Fibroblast of lung (primary cell): ENCODE data around the gene EFHC1. TPM values are rescaled to one million over a fixed set of nuclear protein-coding genes. Genes with fewer than 3 reads are reported as not detected.

Experiments
- DNase-seq, 2 donors: peaks; one replicate each; pipeline versions ENCODE4 v3.0.0 to v3.0.0-alpha.2; 2010; ENCODE audit warnings: low read depth in 2 of 2
- H2AFZ ChIP-seq: 2 replicates; pipeline ENCODE4 v1.5.1; 2012; ENCODE audit warnings: low read length, control low read depth, inconsistent platforms
- H3K27ac ChIP-seq: 2 replicates; pipeline ENCODE4 v1.5.1; 2011; ENCODE audit warnings: low read length, control low read depth; ENCODE audit not compliant: insufficient read depth
- H3K27me3 ChIP-seq: 2 replicates; pipeline ENCODE4 v1.5.1; 2011; ENCODE audit warnings: mild to moderate bottlenecking, low read length; ENCODE audit not compliant: control insufficient read depth, insufficient read depth
- H3K36me3 ChIP-seq: 2 replicates; pipeline ENCODE4 v1.5.1; 2011; ENCODE audit warnings: low read length; ENCODE audit not compliant: control insufficient read depth, insufficient read depth
- H3K4me1 ChIP-seq: 2 replicates; pipeline ENCODE4 v1.5.1; 2011; ENCODE audit warnings: low read length; ENCODE audit not compliant: control insufficient read depth, insufficient read depth; ENCODE audit errors: extremely low read depth
- H3K4me2 ChIP-seq: 2 replicates; pipeline ENCODE4 v1.5.1; 2011; ENCODE audit warnings: low read length, control low read depth; ENCODE audit not compliant: insufficient read depth; ENCODE audit errors: extremely low read depth
- H3K4me3 ChIP-seq, 4 experiments: fragments of 200-600 bp in 1 of 4; sonication (generic) in 1 of 4; replicated peaks in 1 of 4; 2 replicates each; pipeline ENCODE4 v1.5.1; 2011 to 2016; ENCODE audit warnings: low read length in 4 of 4, low read depth in 3 of 4, mild to moderate bottlenecking in 3 of 4, control low read depth in 2 of 4, inconsistent platforms in 1 of 4, mixed read lengths in 1 of 4; ENCODE audit not compliant: insufficient read depth in 1 of 4; ENCODE audit errors: control extremely low read depth in 1 of 4
- H3K79me2 ChIP-seq: 2 replicates; pipeline ENCODE4 v1.5.1; 2012; ENCODE audit warnings: mild to moderate bottlenecking, low read length, inconsistent platforms; ENCODE audit not compliant: control insufficient read depth, insufficient read depth
- H3K9ac ChIP-seq: 2 replicates; pipeline ENCODE4 v1.5.1; 2011; ENCODE audit warnings: mild to moderate bottlenecking, low read length, control low read depth; ENCODE audit not compliant: insufficient read depth
- H3K9me3 ChIP-seq: 2 replicates; pipeline ENCODE4 v1.5.1; 2012; ENCODE audit warnings: low read depth, low read length; ENCODE audit not compliant: control insufficient read depth, insufficient read depth
- H4K20me1 ChIP-seq: 2 replicates; pipeline ENCODE4 v1.5.1; 2011; ENCODE audit warnings: low read length; ENCODE audit not compliant: control insufficient read depth, insufficient read depth; ENCODE audit errors: extremely low read depth
- CTCF ChIP-seq, 2 donors: IDR thresholded peaks in 1 of 2; conservative IDR thresholded peaks in 1 of 2; 1 replicate in 1 of 2; 2 replicates in 1 of 2; pipeline ENCODE4 v1.5.1; 2011 to 2012; ENCODE audit warnings: low read length in 2 of 2, control low read depth in 1 of 2, inconsistent platforms in 1 of 2, low read depth in 1 of 2, mild to moderate bottlenecking in 1 of 2
- EZH2 ChIP-seq: IDR thresholded peaks from 2 replicates; pipeline ENCODE4 v1.5.1; 2012; ENCODE audit warnings: low read length, control low read depth, mild to moderate bottlenecking; ENCODE audit errors: missing control alignments
- polyA plus RNA-seq, 2 donors: library from polyadenylated mRNA; depleted of rRNA in 1 of 2; stranded (reverse) in 1 of 2; unstranded in 1 of 2; fragments of >200 nt; gene quantifications; 2 replicates each; pipeline ENCODE4 v1.2.1, GENCODE V29; 2011 to 2012; ENCODE audit warnings: missing spikeins in 1 of 2
- total RNA-seq: library from RNA; depleted of rRNA; stranded (reverse); fragments of >200 nt; gene quantifications from 2 replicates; pipeline ENCODE4 v1.2.1, GENCODE V29; 2014

Gene EFHC1
- total and polyA plus RNA-seq, 2 donors (not counting 1 experiment from before 2014, with no cell fraction given): 29.4 to 32.9 TPM

- H3K4me3 ChIP-seq: no peak overlapping the region
- no peak for TF ChIP-seq EZH2
- TF ChIP-seq CTCF (conservative IDR thresholded peaks at IDR 0.05 in 1 of 2, IDR thresholded peaks at IDR 0.05 in 1 of 2; ENCODE audit: low read depth in 1 of 2, low read length in 2 of 2): no peak
- no peak overlapping the region for H3K9ac ChIP-seq
- peak in 1 of 2 donors; percentile 65 for DNase-seq
- H4K20me1 ChIP-seq: no peaks in the 10 kb centered on the region
- H3K4me2 ChIP-seq: peak overlapping the region; percentile 64
- H3K9me3 ChIP-seq: no peaks in the 10 kb centered on the region
- peak overlapping the region; percentile 82 for H3K27ac ChIP-seq
- H3K27me3 ChIP-seq: no peaks in the 10 kb centered on the region
- H2AFZ ChIP-seq: no peak overlapping the region
- peaks cover 6% of the 10 kb centered on the region for H3K36me3 ChIP-seq
- peaks cover 96% of the 10 kb centered on the region for H3K79me2 ChIP-seq
- H3K4me1 ChIP-seq: peaks cover 73% of the 10 kb centered on the region
These were observed 124.7 kb downstream of the EFHC1 start for GRCh38 chr6:52544602-52545405.

GRCh38 chr6:52545406-52546119 lies 125.4 kb downstream of the EFHC1 start:
- no peak overlapping the region for H3K9ac ChIP-seq

More at GRCh38 chr6:52545406-52546119, 125.4 kb downstream of the EFHC1 start:
- peak overlapping the region; percentile 4 for H3K4me2 ChIP-seq
- H3K27ac ChIP-seq: peak overlapping the region; percentile 82
- H3K27me3 ChIP-seq: no peaks in the 10 kb centered on the region
- H3K36me3 ChIP-seq: peaks cover 6% of the 10 kb centered on the region
- H4K20me1 ChIP-seq: no peaks in the 10 kb centered on the region
- peaks cover 66% of the 10 kb centered on the region for H3K4me1 ChIP-seq
- H3K9me3 ChIP-seq: no peaks in the 10 kb centered on the region
- DNase-seq: no peak
- H3K4me3 ChIP-seq: no peak overlapping the region
- H3K79me2 ChIP-seq: peaks cover 100% of the 10 kb centered on the region
- TF ChIP-seq CTCF (conservative IDR thresholded peaks at IDR 0.05 in 1 of 2, IDR thresholded peaks at IDR 0.05 in 1 of 2; ENCODE audit: low read depth in 1 of 2, low read length in 2 of 2): no peak
- no peak for TF ChIP-seq EZH2
- no peak overlapping the region for H2AFZ ChIP-seq
